Loucy (cell line): ENCODE results near the gene DNTTIP2.

ENCODE experiments used
- EZH2phosphoT487 ChIP-seq: fragments of 200-600 bp; IDR thresholded peaks from 2 replicates; pipeline ENCODE4 v1.6.1; 2018; ENCODE audit warnings: antibody characterized with exemption, mild to moderate bottlenecking, moderate library complexity, borderline replicate concordance
- TF ChIP-seq, protein P1 (sequence below): fragments of 200-600 bp; sonication (generic); conservative IDR thresholded peaks from 2 replicates; pipeline ENCODE4 v1.5.1; 2014; ENCODE audit warnings: mild to moderate bottlenecking, antibody characterized with exemption, low read length

DNA sequence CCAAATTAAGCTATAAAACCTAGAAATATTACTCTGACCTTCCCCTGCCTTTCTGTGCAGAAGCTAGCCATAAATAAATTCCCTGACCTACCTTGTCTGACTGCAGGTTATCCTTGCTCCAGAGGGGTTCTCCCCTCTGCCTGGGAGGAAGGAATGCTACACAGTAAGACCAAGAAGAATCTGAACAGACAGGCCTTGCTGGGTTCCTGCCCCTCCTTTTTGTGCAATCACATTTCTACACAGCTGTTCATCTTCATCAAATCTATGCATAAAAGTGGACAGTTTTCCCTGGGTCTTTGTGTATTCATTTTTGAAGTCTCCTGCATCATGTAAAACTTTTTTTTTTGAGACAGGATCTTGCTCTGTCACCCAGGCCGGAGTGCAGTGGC is 50.6 kb downstream of the DNTTIP2 start:
- TF ChIP-seq, protein P1, sequence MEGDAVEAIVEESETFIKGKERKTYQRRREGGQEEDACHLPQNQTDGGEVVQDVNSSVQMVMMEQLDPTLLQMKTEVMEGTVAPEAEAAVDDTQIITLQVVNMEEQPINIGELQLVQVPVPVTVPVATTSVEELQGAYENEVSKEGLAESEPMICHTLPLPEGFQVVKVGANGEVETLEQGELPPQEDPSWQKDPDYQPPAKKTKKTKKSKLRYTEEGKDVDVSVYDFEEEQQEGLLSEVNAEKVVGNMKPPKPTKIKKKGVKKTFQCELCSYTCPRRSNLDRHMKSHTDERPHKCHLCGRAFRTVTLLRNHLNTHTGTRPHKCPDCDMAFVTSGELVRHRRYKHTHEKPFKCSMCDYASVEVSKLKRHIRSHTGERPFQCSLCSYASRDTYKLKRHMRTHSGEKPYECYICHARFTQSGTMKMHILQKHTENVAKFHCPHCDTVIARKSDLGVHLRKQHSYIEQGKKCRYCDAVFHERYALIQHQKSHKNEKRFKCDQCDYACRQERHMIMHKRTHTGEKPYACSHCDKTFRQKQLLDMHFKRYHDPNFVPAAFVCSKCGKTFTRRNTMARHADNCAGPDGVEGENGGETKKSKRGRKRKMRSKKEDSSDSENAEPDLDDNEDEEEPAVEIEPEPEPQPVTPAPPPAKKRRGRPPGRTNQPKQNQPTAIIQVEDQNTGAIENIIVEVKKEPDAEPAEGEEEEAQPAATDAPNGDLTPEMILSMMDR: no peak
- TF ChIP-seq EZH2phosphoT487: no peak
